Stimulated activated memory B cell treated with anti-CD40 and anti-IgM and Interleukin-4, amounts not matched to agents 10 μg/mL and 1 μg/mL and 100 μg/mL, for 72 hours (primary cell): Measurements from ENCODE around the gene ACP1.

ENCODE experiments used
- ATAC-seq: fragments of 150-1000 bp; cut with Tn5 transposase; 2 replicates; pipeline ENCODE4 v1.10.0; 2021
- H3K27ac Mint-ChIP-seq: one replicate; pipeline ENCODE4 v1.8.0; 2022; ENCODE audit warnings: mild to moderate bottlenecking, mixed read lengths
- H3K27me3 Mint-ChIP-seq: one replicate; pipeline ENCODE4 v1.8.0; 2022; ENCODE audit warnings: mixed read lengths
- H3K36me3 Mint-ChIP-seq: one replicate; pipeline ENCODE4 v1.8.0; 2022; ENCODE audit warnings: mixed read lengths
- H3K4me1 Mint-ChIP-seq: one replicate; pipeline ENCODE4 v1.8.0; 2022; ENCODE audit warnings: mixed read lengths
- H3K4me3 Mint-ChIP-seq: one replicate; pipeline ENCODE4 v1.8.0; 2022; ENCODE audit warnings: mild to moderate bottlenecking, moderate library complexity, mixed read lengths
- H3K9me3 Mint-ChIP-seq: one replicate; pipeline ENCODE4 v1.8.0; 2022; ENCODE audit warnings: mixed read lengths

The ACP1 gene

DNA sequence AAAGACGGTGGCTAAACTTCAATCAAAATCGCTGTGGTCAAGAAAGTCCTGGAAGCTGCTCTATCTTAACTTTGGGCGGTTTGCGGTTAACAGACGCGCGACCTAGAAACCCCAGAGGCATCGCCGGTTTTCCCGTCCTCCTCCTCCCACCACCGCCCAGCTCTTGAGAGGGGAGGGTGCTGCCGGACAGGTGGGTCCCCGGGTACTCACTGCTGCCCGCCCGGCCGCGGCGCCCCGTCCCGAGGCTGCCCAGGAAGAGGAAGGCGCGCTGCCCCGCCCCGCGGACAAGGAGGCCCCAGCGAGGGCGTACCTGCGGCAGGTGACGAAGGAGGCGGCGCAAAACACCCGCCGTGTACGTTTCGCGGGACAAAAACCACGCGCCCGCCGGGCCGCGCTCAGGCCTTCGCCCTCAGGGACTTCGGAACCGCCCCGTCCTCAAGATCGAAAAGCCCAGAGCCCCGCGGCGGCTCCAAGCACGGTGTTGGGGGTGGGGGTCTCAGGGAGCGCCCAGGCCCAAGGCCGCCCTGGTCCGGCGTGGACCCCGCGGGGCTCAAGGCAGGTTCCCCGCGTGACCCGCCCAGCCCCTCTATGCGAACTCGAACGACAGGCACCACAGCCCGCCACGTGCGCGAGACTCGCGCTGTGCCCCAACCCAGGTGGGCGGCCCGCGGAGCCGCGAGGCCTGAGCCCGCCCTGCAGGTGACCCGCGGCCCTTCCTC is 814 bp upstream of the ACP1 start, which contains the start of gene SH3YL1:
TSS of gene SH3YL1 (minus strand) at position 259 of the 719 bp plus-strand sequence. CDS start at position 211, 48 bp downstream.
- Mint-ChIP-seq H3K27ac (peak within 1 kb of the TSS; percentile 95), H3K36me3 (peaks cover 23% of the 10 kb centered on the region), H3K4me1 (peaks cover 24% of the 10 kb centered on the region), H3K4me3 (peak within 1 kb of the TSS; percentile 94), H3K27me3 (no peaks in the 10 kb centered on the region), H3K9me3 (peaks cover 2% of the 10 kb centered on the region)
- ATAC-seq, result peak; percentile 64

DNA sequence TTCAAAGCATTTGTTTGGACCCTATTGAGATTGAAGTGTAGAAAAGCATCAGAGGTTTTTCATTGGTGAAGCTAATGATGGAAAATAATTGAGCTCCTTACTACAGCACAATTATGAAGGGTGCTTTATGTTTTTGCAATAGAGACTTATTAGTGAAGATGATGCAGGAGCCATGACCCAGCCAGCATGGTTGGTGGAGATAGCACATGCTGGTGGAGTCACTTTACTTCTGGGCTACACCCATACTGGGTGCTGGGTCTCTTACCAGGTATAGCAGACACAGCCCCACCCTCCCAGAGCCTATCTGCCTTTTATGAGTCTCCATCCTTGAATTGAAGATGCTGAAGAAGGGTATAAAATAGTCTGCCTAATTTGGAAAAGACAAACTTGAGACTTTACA is 3.6 kb downstream of the ACP1 start:
- Mint-ChIP-seq H3K27ac (peak overlapping the region; percentile 8), H3K27me3 (no peaks in the 10 kb centered on the region), H3K4me3 (no peak overlapping the region), H3K36me3 (peaks cover 34% of the 10 kb centered on the region), H3K9me3 (no peaks in the 10 kb centered on the region), H3K4me1 (peaks cover 56% of the 10 kb centered on the region)
- no peak for ATAC-seq

DNA sequence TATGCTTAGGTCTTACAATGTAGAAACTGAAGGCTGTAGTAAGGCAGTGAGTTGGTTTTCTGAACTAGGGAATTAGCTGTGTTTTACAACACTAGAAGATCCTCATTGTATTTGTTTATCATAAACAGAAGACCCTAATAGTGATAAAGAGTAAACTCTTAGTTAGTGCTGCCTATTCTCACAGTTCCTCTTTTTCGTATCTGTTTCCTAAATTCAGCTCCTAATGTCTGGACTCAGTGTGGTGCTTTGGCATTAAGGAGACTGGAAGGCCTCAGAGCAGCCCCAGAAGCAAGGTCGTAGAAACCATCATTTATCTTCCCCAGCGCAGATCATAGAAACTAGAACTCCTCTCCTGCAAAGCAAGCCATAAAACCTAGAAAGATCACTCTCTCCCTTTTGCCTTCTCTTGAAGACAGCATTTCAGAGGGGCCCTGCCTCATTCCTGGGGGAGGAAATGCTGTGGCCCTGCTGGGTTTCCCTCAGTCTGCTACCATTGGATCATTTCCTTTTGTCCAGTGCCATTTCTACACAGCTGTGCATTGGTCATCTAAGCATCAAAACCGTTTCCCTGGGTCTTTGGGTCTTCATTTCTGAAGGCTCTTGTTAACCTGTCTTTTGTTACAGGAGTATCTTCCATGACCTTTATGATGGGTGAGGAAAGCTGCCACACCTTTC is 4.7 kb downstream of the ACP1 start:
- Mint-ChIP-seq H3K4me3 (no peak overlapping the region), H3K4me1 (peaks cover 59% of the 10 kb centered on the region), H3K36me3 (peaks cover 36% of the 10 kb centered on the region), H3K9me3 (no peaks in the 10 kb centered on the region), H3K27me3 (no peaks in the 10 kb centered on the region), H3K27ac (no peak overlapping the region)
- no peak for ATAC-seq

DNA sequence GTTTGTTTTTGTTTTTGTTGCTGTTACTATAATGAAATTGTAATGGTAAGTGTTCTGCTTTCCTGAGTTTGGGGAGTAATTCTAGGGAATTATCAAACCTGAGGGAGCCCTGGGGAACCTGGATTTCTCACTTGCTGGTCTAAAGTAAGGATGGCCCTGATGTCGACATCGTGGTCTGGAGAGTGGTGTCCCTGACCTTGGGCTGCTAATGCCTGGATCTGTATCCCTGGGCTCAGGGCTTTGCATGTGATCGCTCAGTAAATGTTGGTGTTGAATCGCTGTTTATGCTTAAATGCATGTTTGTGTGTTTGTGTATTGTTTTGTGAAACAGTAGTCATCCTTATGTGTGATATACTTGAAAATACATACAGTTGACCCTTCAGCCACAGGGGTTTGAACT is 6.1 kb downstream of the ACP1 start:
- H3K36me3 Mint-ChIP-seq, result peaks cover 45% of the 10 kb centered on the region
- H3K27me3 Mint-ChIP-seq, result no peaks in the 10 kb centered on the region
- no peak for ATAC-seq
- peaks cover 71% of the 10 kb centered on the region for H3K4me1 Mint-ChIP-seq
- no peaks in the 10 kb centered on the region for H3K9me3 Mint-ChIP-seq
- no peak overlapping the region for H3K4me3 Mint-ChIP-seq
- H3K27ac Mint-ChIP-seq, result no peak overlapping the region

DNA sequence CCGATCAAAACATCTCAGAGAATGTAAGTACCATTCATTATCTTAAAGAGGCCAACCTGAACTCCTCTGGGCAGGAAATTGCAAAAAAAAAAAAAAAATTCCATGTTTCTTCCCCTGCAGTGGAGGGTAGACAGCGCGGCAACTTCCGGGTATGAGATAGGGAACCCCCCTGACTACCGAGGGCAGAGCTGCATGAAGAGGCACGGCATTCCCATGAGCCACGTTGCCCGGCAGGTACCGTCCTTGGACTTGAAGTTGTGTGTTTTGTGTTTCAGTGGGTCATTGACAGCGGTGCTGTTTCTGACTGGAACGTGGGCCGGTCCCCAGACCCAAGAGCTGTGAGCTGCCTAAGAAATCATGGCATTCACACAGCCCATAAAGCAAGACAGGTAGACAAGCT is 7.2 kb downstream of the ACP1 start:
- H3K36me3 Mint-ChIP-seq, result peaks cover 50% of the 10 kb centered on the region
- H3K9me3 Mint-ChIP-seq, result no peaks in the 10 kb centered on the region
- peaks cover 66% of the 10 kb centered on the region for H3K4me1 Mint-ChIP-seq
- H3K27ac Mint-ChIP-seq, result no peak overlapping the region
- no peak for ATAC-seq
- H3K27me3 Mint-ChIP-seq, result no peaks in the 10 kb centered on the region
- H3K4me3 Mint-ChIP-seq, result no peak overlapping the region

DNA sequence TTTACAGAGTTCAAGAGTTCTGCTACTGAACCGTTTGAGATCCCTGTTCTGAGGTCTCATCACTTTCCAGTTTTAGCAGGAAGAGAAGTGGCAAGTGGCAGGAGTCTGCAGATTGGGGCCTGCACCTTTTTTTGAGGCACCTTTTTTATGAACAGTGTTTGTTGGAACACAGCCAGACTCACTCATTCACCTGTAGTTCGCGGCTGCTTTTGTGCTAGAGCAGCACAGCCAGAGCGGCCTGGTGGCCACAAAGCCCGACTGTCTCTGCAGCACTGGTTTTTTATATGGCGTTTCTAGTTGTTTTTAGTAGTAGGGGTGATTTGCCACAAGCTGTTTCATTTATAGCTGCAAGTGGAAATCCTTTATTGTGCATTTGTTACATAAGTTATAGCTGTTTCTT is 8.6 kb downstream of the ACP1 start:
- no peak overlapping the region for H3K27ac Mint-ChIP-seq
- H3K4me3 Mint-ChIP-seq, result no peak overlapping the region
- H3K4me1 Mint-ChIP-seq, result peaks cover 52% of the 10 kb centered on the region
- peaks cover 55% of the 10 kb centered on the region for H3K36me3 Mint-ChIP-seq
- H3K9me3 Mint-ChIP-seq, result no peaks in the 10 kb centered on the region
- H3K27me3 Mint-ChIP-seq, result no peaks in the 10 kb centered on the region
- ATAC-seq, result no peak

DNA sequence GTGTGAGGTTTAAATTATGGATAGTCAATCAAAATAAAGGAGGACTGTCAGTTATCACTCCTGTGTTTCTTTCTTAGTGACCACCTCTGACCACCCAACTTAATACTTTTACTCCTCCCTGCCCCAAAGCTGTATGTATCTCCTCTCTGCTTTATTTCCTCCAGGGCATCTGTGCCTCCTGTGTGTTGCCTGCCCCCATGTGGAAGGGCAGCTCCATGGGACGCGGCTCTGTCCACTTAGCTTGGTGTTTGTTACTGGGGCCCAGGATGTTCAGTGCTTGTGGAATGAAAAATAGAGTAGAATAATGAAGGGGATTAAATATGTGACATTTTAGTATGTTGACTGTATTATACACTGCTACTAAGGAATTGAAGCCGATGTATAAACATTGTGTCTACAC is 9.8 kb downstream of the ACP1 start:
- Mint-ChIP-seq H3K36me3 (peaks cover 57% of the 10 kb centered on the region), H3K27ac (no peak overlapping the region), H3K27me3 (no peaks in the 10 kb centered on the region), H3K4me1 (peaks cover 43% of the 10 kb centered on the region), H3K4me3 (no peak overlapping the region), H3K9me3 (no peaks in the 10 kb centered on the region)
- ATAC-seq, result no peak

DNA sequence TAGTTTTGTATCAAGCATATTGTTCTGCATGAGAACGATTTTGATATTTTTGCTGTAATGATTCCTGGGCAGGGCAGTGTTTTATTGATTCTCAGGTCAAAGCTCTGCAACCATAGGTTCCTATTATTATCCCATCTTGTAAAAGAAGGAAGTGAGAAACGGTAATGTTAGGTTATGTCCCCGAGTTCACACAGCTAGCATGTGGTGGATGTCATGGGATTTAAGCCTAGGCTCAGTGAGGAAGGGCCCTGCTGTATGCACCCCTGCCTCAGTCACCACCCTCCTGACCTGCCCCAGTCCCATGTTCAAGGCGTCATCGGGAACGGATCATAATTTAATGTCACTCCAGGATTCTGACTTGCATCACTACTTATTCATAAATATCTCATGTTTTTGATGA is 10.7 kb downstream of the ACP1 start:
- peak; percentile 66 for ATAC-seq
- Mint-ChIP-seq H3K9me3 (no peaks in the 10 kb centered on the region), H3K27me3 (no peaks in the 10 kb centered on the region), H3K4me1 (peaks cover 34% of the 10 kb centered on the region), H3K27ac (no peak overlapping the region), H3K36me3 (peaks cover 47% of the 10 kb centered on the region), H3K4me3 (no peak overlapping the region)

DNA sequence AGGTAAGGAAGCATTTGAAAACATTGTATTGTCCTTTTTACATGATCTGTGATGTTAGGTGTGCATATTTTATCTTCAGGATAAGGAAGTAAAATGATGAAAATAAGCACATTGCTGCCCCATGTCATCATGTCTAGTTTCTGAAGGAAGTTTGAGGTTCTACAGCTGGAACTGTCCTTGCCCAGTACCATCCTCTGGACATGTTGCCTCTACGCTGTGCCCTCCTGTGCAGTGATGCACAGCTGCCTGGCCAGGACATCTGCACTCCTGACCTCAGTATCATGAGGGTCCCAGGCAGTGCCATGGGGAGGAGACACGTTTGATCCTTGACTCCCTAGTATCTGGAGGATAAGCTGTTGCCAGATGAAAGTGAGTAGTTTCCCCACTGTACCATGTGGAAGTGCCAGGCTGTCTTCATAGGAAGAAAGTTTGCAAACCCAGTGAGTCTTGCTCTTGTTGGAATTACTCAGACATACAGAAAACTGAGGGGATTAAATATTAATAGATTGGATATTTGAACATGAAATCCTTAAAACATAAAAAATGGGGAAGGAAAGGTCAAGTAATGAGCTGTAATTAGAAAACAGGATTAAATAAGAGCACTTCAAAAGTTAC is 13.7 kb downstream of the ACP1 start:
- no peaks in the 10 kb centered on the region for H3K9me3 Mint-ChIP-seq
- H3K4me1 Mint-ChIP-seq, result peaks cover 15% of the 10 kb centered on the region
- peaks cover 53% of the 10 kb centered on the region for H3K36me3 Mint-ChIP-seq
- ATAC-seq, result no peak
- H3K27me3 Mint-ChIP-seq, result no peaks in the 10 kb centered on the region
- H3K27ac Mint-ChIP-seq, result no peak overlapping the region
- H3K4me3 Mint-ChIP-seq, result no peak overlapping the region

DNA sequence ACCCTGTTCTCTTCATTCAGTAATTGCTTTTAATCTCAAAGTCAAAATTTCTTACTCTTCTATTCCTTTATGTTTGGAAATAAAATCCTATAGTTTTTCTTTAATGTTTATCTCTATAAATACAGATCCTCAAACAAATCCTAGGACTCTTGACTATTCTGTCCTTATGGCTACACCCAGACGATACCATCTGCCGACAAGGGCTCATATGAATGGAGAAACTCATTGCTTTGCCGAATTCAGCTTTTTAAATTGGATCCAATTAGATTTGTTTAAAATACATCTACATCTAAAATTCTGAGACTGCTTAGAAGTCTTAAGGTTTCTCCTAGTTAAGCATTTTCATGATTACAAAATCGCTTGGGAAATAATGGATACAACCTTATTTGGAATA is 14.2 kb downstream of the ACP1 start:
- H3K4me3 Mint-ChIP-seq, result no peak overlapping the region
- peaks cover 15% of the 10 kb centered on the region for H3K4me1 Mint-ChIP-seq
- ATAC-seq, result no peak
- H3K27me3 Mint-ChIP-seq, result no peaks in the 10 kb centered on the region
- H3K27ac Mint-ChIP-seq, result no peak overlapping the region
- no peaks in the 10 kb centered on the region for H3K9me3 Mint-ChIP-seq
- H3K36me3 Mint-ChIP-seq, result peaks cover 53% of the 10 kb centered on the region

DNA sequence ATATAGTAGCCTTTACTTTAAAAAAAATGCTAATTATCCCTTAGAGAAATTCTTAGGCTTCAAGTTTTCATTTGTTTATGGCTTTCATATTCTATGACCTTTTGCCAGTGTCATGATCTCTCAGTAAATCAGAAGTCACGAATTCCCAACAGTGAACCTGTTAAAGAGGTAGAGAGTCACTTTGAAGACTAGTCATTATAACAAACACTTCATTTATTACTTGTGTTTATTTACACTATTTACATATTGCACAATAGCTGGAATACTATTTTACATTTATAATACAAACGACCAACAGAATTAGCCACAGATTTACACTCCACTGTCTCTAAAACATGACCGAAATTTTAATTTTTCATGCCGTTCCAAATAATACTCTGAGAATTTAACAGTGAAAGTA is 14.6 kb downstream of the ACP1 start:
- Mint-ChIP-seq H3K4me3 (no peak overlapping the region), H3K27me3 (no peaks in the 10 kb centered on the region), H3K4me1 (peaks cover 13% of the 10 kb centered on the region), H3K36me3 (peaks cover 51% of the 10 kb centered on the region), H3K9me3 (no peaks in the 10 kb centered on the region), H3K27ac (no peak overlapping the region)
- ATAC-seq, result no peak

DNA sequence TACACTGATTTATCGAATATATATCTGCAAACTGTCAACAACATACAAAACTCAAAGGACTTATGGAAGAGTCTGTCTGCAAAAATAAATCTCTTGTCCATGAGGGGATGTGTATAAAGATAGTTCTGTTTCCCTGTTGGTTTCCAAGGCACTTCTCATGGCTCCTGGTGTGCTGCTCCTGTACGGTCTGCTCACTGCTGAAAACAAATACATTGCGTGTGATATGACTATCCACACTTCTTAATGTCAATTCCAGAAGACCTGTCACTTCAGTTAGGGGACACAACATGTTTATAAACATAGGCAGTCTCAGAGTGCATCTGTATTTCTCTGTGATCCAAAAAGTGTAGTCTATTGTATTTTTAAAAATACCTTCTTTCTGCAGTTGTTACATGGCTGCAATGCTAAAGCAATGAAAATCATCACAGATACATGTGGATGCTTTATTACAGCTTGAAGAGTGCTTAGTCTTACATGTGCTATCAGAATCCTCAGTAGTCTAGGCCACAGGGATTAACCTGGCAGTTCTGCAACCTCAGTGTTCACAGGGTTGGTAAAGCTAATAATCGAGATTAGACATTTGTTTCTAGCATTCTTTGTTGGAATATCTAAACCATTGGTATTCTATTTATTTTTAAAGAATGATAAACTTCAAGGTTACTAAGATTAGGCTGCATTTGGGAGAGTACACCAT is 15.4 kb downstream of the ACP1 start:
- Mint-ChIP-seq H3K36me3 (peaks cover 47% of the 10 kb centered on the region), H3K9me3 (no peaks in the 10 kb centered on the region), H3K4me1 (peaks cover 7% of the 10 kb centered on the region), H3K27me3 (no peaks in the 10 kb centered on the region), H3K4me3 (no peak overlapping the region), H3K27ac (no peak overlapping the region)
- ATAC-seq, result no peak

DNA sequence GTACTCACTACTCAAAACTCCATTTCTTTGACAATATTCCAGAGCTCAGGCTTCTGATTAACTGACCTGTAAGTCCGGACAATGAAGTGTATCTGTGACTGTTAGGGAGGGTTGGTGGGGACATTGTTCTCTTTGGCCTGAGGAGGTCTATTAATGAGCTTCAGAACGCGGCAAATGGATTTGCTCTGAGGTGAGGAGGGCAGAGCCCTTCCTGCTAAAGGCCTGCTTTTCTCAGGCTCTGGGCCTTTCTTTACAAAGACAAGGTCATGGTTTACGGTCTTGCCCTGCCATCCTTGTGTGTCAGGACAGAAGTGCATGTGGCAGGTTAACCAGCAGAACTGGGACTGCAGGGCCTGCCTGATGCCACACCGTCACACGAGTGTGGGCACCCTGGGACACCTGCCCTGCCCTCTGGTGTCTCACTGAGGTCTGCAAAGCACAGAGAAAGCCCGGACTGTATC is 15.9 kb downstream of the ACP1 start:
- H3K27me3 Mint-ChIP-seq, result peaks cover 5% of the 10 kb centered on the region
- no peaks in the 10 kb centered on the region for H3K9me3 Mint-ChIP-seq
- no peak overlapping the region for H3K4me3 Mint-ChIP-seq
- no peak for ATAC-seq
- peaks cover 1% of the 10 kb centered on the region for H3K4me1 Mint-ChIP-seq
- no peak overlapping the region for H3K27ac Mint-ChIP-seq
- H3K36me3 Mint-ChIP-seq, result peaks cover 43% of the 10 kb centered on the region

DNA sequence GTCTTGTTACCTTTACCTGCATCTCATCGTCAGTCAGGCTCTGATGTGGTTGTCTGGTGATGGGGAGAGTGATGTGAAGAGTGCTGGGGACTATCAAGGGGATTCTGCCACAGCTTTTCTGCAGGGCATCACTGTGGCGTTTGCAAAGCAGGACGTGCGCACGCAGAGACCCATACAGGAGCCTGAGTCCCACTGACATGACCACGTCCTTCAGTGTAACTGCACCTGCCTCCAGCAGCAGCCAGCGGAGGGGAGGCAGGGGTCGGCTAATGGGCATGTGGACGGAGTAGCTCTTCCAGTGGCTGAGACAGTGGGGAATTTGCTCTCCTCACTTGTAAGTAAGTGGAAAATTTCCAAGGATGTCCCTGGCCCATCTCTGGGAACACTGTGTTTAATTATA is 16.6 kb downstream of the ACP1 start:
- H3K4me3 Mint-ChIP-seq, result no peak overlapping the region
- H3K27ac Mint-ChIP-seq, result no peak overlapping the region
- peaks cover 44% of the 10 kb centered on the region for H3K36me3 Mint-ChIP-seq
- no peaks in the 10 kb centered on the region for H3K4me1 Mint-ChIP-seq
- peaks cover 12% of the 10 kb centered on the region for H3K27me3 Mint-ChIP-seq
- no peak for ATAC-seq
- H3K9me3 Mint-ChIP-seq, result no peaks in the 10 kb centered on the region
